Upper lobe of left lung (tissue), 4 donors: ENCODE measurements around the gene TLK2.
"Not testable (repeated sequence)": the region's sequence is repeated elsewhere in the genome, so short reads cannot be mapped to it uniquely, and the experiment has no call there.

ENCODE experiments used
- POLR2A ChIP-seq, 4 donors: fragments of 450-650 bp; IDR thresholded peaks; one replicate each; pipeline ENCODE4 v1.5.1; 2016 to 2017; ENCODE audit warnings: antibody characterized with exemption in 4 of 4, mild to moderate bottlenecking in 2 of 4
- TF ChIP-seq, protein P1 (sequence below), 6 experiments: fragments of 450-650 bp in 4 of 6; fragments of 200-600 bp in 2 of 6; sonication (generic) in 2 of 6; IDR thresholded peaks; one replicate each; pipeline ENCODE4 v1.5.1; 2016 to 2019; ENCODE audit warnings: antibody characterized with exemption in 6 of 6

DNA sequence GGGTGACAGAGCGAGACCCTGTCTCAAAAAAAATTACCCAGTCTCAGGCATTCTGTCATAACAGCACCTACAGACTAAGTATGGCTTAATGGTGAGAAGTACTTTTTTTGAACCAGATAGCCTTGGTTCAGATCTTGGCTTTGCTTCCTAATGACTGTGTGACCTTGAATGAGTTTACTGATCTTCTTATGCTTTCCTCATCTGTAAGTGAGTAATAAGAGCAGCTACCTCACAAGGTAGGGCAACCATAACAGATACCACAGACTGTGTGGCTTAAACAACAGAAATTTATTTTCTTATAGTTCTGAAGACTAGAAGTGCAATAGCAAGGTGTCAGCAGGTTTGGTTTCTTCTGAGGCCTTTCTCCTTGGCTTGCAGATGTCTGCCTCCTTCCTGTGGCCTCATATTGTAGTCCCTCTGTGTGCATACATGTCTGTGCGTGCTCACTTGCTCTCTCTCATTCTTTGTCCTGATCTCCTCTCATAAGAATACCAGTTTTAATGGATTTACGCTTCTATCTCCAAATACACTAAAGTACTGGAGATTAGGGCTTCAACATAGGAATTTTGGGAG lies 31.7 kb downstream of the TLK2 start:
- not testable (repeated sequence) for TF ChIP-seq POLR2A (IDR thresholded peaks at IDR 0.05)
- TF ChIP-seq, protein P1, sequence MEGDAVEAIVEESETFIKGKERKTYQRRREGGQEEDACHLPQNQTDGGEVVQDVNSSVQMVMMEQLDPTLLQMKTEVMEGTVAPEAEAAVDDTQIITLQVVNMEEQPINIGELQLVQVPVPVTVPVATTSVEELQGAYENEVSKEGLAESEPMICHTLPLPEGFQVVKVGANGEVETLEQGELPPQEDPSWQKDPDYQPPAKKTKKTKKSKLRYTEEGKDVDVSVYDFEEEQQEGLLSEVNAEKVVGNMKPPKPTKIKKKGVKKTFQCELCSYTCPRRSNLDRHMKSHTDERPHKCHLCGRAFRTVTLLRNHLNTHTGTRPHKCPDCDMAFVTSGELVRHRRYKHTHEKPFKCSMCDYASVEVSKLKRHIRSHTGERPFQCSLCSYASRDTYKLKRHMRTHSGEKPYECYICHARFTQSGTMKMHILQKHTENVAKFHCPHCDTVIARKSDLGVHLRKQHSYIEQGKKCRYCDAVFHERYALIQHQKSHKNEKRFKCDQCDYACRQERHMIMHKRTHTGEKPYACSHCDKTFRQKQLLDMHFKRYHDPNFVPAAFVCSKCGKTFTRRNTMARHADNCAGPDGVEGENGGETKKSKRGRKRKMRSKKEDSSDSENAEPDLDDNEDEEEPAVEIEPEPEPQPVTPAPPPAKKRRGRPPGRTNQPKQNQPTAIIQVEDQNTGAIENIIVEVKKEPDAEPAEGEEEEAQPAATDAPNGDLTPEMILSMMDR (IDR thresholded peaks at IDR 0.05) = not testable (repeated sequence)
